HTR-8/SVneo (cell line): ENCODE results near the gene DLGAP4.
"Not testable (repeated sequence)": the region's sequence is repeated elsewhere in the genome, so short reads cannot be mapped to it uniquely, and the experiment has no call there.

ENCODE experiments used
- DNase-seq: peaks from one replicate; pipeline ENCODE4 v3.0.0; 2011; ENCODE audit warnings: low spot score, mixed read lengths; ENCODE audit not compliant: insufficient read length
- FAIRE-seq: peaks from 2 replicates; lab custom pipeline; 2011; peaks lifted over from hg19 to GRCh38; lab: Jason Lieb, UNC

Gene DLGAP4

DNA sequence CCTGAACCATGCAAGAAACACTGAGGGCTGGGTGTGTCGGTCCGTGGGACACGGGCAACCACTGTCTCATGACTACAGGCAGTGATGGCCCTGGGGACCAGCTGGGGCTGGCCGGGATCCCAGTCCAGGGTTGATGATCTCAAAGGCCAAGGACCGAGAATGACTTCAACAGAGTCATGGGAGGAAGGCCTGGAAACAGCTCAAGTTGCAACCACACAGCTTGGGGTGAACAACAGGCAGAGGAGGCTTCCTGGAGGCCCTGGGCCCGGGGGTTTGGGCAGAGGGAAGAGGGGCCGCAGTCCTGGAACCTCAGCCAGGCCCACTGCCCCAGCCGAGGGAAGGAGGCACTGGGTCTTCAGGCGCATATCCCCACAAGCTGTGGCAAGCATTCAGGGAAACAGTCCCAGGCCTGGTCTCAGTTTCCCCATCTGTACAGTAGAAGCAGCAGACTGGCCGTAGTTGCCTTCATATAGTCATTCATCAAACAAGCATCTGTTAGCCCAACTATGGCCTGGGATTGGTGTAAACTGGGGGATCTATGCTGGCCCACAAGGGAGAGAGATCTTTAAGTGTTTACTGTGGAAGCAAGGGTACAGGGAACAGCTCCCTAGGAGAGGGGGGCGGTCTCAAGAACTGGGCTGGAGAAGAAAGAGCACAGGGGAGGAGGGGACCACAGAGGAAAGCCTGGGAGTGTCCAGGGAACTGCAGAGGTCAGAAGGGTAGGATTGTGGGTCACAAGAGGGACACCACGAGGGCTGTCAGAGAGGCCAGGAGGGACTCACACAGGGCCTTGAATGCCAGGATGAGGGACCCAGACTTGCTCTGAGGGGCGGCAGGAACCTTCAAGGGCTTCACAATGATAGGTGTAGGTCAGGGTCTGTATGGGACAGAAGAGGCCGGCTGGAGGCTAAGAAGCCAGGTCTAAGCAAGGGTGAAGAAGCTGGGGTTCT lies 237.3 kb downstream of the DLGAP4 start:
- DNase-seq (no peak), FAIRE-seq (peak; percentile 76)

DNA sequence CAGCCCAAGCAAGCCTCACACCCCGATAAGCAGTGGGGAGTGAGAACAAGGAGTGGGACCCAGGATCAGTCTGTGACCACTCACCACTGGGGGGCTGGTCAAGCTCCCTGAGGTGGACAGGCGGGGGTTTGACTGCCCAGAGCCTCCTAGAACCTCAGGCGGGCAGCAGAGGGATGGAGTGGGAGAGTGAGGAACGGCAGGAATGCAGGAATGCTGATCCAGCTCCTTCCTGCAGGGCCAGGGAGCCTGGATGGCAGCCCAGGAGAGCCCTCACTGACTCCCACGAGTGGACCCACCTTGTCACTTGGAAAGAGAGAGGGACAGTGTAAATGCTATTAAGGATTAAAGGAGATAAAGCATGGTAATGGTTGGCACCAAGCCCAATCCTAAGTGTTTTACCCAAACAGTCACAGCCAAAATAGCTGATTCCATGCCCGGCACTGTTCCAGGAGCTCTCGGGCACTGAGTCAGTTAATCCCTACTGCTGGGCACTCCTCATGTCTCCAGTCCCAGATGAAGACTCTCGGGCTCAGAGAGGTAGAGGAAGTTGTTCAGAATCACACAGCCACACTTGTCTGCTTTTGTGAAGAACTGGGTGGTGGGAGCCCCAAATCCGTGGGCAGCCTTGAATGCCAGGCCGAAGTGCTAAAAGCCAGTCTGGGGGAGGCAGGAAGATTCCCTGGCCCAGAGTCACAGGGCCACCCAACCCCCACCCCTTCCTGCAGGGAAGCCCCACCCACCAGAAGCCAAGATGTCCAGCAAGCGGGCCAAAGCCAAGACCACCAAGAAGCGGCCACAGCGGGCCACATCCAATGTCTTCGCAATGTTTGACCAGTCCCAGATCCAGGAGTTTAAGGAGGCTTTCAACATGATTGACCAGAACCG lies 238.2 kb downstream of the DLGAP4 start:
- DNase-seq: no peak

DNA sequence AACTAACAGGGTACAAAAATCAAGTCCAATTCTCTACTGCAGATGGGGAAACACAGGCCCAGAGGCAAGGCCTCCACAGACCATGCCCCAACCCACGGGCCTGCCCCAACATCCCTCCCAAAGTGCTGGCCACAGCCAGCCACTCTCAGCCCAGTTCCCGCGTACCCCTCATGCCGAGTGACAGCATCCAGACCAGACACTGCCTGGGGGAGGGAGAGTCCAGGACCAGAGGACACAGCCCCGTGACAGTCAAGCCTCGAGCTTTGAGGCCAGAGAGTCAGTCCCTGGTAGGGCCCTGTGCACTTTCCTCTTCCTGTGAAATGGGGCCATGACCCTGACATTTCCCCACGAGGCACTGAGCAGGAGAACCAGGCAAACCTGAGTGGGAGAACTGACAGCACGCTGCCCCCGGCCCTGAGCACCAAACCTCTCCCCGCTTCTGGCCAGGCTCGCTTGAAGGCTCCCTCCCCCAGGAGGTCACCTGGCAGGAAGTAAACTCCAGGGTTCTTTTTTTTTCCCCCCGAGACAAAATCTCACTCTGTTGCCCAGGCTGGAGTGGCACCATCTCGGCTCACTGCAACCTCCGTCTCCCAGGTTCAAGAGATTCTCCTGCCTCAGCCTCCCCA lies 240.1 kb downstream of the DLGAP4 start:
- peak; percentile 28 for FAIRE-seq
- DNase-seq: no peak

More for the DNA sequence above, 238.2 kb downstream of the DLGAP4 start:
- FAIRE-seq: peak; percentile 72

DNA sequence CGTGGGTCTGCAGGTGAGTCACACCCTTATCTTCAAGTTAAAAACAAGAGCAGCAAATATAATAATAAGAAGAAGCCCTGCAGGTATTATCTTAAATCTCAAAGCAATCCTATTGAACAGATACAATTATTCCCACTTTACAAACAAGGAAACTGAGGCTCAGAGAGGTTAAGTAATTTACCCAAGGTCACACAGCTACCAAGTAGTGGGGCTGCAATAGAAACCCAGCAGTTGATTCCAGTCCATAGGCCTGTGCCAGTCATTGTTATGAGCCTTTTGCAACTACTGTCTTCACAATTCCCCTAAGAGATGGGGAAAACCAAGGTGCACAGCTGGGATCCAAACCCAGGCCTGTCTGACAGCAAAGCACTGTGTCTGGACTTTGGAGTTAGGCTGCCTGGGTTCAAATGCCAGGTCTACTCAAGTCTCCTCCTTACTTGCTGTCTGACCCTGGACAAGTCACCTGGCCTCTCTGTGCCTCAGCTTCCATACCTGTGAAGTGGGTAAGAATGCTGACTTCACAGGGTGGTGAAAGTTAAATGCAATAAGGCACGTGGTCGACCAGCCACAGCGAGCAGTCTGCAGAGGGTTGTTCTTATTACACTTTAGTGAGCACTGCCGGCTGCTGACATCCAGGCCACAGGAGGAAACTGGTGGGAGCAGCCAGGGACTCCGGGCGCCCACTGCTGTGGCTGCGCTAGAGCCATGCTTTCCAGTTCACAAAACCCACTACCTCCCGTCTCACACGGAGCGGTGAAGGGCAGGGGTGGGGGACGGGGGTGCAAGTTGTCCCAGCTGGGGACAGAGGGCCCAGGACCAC lies 241.3 kb downstream of the DLGAP4 start:
- DNase-seq (no peak), FAIRE-seq (peak; percentile 31)

DNA sequence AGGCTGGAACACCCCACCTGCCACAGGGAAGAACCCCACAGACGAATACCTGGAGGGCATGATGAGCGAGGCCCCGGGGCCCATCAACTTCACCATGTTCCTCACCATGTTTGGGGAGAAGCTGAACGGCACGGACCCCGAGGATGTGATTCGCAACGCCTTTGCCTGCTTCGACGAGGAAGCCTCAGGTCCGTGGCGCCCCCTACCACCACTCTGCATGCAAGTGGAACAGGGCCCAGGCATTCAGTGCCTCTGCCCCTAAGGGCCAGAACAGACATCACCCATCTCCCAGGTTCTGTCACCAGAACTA lies 241.8 kb downstream of the DLGAP4 start:
- DNase-seq: no peak
- peak; percentile 84 for FAIRE-seq

DNA sequence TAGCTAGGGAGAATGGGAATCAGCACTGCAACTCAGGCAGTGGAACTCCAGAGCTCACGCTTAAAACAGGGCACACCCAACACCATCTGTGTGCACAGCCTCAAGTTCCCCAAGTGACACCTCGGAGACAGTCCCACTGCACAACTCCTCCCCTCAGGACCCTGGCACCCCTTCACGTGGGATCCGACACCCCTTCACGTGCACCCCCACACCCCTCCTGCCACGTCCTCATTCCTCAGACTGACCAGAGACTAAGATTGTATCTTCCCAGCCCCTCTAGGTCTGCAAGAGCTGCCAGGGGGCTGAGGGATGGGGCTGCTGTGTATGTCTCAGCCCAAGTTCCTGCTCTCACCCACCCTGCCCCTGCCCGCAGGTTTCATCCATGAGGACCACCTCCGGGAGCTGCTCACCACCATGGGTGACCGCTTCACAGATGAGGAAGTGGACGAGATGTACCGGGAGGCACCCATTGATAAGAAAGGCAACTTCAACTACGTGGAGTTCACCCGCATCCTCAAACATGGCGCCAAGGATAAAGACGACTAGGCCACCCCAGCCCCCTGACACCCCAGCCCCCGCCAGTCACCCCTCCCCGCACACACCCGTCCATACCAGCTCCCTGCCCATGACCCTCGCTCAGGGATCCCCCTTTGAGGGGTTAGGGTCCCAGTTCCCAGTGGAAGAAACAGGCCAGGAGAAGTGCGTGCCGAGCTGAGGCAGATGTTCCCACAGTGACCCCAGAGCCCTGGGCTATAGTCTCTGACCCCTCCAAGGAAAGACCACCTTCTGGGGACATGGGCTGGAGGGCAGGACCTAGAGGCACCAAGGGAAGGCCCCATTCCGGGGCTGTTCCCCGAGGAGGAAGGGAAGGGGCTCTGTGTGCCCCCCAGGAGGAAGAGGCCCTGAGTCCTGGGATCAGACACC lies 242.8 kb downstream of the DLGAP4 start:
- DNase-seq: no peak

DNA sequence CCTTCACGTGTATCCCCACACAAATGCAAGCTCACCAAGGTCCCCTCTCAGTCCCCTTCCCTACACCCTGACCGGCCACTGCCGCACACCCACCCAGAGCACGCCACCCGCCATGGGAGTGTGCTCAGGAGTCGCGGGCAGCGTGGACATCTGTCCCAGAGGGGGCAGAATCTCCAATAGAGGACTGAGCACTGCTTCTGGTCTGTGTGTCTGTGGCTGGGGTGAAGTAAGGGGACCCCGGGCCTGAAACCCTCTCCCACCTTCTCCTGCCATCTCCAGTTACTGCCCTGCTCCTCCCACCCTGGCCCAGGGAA lies 243.4 kb downstream of the DLGAP4 start:
- FAIRE-seq: peak; percentile 28
- no peak for DNase-seq

More for the DNA sequence above, 242.8 kb downstream of the DLGAP4 start:
- FAIRE-seq: peak; percentile 44

DNA sequence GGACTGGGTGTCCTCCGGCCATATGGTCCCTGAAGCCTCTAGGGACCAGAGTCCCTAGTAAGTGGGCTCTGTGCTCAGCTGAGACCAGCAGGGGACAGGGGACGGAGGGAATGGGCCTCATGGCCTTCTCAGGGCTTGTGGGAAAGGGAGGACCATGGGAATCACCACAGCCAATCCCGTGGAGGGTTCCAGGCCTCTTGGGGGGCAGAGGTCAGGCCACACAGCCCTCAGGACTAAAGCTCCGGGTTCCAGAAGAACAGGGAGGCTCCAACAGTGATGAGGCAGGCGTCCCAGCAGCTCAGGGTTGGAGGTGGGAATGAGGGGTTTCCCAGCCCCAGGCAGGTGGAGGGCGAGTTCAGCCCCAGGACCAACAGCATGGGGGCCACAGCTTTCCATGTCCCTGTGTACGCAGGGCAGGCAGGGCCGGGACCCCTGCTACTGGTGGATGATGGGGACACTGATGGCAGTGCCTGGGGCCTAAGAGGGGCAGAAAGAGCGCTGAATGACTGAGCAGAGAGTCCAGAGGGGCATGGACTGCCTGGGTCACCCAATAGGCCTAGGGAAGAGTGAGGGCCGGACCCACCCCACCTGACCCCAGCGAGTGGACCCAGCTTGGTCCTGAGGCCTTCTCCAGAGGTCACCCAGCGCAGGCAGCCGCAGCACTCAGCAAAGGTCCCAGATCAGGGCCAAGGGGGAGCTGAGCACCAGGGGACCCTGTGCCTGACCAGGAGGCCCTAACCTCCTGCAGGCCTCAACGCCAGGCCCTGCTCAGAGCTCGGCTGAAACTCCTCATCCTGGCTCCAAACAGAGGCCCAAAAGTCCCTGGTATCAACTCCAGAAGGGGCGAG lies 244.0 kb downstream of the DLGAP4 start:
- peak; percentile 28 for FAIRE-seq
- no peak for DNase-seq

DNA sequence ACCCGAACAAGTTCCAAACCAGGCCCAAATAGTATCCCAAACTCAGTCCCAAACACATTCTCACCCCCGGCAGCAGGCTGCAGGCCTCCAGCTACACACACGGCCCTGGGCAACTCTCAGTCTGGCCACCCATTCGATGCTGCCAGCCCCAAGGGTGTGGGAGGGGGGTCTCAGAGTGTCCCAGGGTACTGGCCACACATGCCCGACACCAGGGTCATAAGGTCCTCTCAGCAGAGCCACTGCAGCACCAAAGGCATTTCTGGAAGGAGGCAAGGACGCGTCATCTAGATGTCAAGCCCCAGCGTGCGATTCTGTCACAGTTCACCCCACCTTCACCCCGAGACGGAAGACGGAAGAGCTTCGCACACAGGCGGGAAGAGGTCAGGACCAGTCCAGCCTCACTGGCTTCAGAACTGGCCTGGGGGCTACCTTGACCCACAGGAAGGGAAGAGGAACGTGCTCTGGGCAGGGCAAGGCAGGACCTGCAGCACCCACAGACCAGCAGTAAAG lies 244.7 kb downstream of the DLGAP4 start:
- FAIRE-seq (peak; percentile 88), DNase-seq (no peak)

DNA sequence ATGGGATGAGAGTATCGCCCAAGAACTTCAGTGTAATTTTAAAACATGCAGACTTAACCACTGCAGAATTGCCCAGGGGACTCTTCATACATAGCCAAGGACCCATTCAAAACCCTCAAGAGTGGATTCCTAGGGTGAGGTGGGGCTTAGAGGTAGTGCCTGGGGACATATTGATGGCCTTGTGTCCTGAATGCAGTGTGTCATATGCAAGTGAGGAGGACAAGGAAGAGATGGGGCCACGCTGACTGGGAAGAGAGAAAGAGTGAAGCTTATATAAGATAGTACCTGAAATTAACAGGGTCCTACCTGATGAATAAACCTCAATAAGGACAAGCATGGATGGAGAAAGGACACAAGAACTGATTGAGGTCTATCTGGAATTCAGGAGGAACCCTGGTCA lies 249.1 kb downstream of the DLGAP4 start:
- no peak for FAIRE-seq
- DNase-seq: no peak

DNA sequence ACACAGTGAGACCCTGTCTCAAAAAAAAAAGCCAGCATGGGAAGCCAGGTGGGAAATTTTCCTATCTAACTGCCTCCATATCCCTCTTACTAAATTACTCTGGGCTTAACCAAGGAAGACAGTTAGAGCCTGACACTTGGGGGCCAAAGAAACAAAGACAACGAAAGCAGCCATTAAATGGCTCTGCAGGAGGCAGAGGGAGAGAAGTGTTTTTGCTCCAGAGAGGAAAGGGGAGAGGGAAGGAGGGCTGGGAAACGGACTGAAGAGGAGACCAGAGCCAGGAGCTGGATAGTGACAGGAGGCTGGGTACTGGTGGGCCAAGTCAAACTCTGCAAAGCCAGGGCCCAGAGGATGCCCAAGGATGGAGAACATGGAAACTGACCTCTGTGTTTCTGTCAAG lies 256.6 kb downstream of the DLGAP4 start:
- no peak for DNase-seq
- FAIRE-seq: no peak

DNA sequence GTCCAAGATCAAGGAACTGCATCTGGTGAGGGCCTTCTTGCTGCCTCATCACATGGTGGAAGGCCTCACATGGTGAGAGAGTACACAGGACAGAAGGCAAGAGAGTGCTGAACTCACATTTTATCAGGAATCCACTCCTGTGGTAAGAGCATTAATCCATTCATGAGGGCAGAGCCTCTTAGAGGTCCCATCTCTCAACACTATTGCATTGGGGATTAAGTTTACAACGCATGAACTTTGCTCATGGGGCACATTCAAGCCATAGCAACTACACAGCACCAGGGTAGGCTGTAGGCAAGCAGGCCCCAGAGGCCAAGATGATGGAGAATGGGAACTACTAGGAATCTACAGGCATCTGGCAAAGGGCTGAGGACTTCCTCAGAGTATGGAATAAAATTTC lies 257.2 kb downstream of the DLGAP4 start:
- DNase-seq (no peak), FAIRE-seq (no peak)

DNA sequence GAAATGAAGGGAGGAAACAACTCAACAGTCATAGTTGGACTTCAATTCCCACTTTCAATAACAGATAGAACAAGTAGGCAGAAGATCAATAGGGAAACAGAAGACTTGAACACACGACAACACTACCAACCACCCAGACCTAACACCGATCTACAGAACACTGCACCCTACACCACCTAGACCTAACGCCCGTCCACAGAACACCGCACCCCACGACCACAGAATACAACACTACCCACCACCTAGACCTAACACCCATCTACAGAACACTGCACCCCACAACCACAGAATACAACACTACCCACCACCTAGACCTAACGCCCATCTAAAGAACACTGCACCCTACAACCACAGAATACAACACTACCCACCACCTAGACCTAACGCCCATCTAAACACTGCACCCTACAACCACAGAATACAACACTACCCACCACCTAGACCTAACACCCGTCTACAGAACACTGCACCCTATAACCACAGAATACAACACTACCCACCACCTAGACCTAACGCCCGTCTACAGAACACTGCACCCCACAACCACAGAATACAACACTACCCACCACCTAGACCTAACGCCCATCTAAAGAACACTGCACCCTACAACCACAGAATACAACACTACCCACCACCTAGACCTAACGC lies 258.1 kb downstream of the DLGAP4 start:
- not testable (repeated sequence) for DNase-seq
- peak; percentile 16 for FAIRE-seq

DNA sequence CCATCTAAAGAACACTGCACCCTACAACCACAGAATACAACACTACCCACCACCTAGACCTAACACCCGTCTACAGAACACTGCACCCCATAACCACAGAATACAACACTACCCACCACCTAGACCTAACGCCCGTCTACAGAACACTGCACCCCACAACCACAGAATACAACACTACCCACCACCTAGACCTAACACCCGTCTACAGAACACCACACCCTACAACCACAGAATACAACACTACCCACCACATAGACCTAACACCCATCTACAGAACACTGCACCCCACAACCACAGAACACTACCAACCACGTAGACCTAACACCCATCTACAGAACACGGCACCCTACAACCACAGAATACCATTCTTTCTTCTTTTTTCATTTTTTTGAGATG lies 258.6 kb downstream of the DLGAP4 start:
- FAIRE-seq, DNase-seq: not testable (repeated sequence)

DNA sequence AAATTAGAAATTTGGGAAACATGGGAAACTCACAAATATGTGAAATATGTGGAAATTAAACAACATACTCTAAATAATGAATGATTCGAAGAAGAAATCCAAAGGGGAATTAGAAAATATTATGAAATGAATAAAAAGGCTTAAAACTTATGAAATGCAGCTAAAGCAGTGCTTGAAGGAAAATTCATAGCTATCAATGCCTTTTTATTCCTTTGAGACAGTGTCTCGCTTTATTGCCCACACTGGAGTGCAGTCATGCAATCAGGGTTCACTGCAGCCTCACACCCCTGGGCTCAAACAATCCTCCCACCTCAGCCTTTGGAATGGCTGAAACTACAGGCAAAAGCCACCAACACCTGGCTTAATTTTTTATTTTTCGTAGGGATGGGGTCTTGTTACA lies 259.4 kb downstream of the DLGAP4 start:
- no peak for FAIRE-seq

DNA sequence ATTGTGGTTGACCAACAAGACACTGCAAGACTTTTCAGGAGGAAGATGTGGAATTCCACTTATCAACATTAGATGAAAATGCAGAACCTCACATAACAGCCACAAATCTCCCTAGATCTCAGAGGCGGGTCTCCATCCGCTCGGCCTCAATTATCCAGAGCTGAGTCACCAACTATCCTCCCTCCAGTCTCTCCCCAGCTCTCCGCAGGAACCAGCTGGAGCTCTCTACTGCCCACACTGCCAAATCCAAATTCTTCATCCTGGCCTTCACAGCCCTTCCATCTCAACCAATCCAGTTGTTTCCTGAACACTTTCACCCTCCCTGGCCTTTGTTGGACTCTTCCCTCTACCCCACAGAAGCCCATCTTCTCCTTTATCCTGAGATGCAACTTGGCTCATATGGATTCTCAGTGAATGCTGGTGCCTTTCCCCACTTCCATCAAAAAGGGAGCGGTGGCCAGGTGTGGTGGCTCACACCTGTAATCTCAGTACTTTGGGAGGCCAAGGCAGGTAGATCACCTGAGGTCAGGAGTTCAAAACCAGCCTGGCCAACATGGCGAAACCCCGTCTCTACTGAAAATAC lies 263.8 kb downstream of the DLGAP4 start:
- DNase-seq: peak; percentile 81

More for the DNA sequence above, 259.4 kb downstream of the DLGAP4 start:
- DNase-seq: no peak

More for the DNA sequence above, 263.8 kb downstream of the DLGAP4 start:
- peak; percentile 77 for FAIRE-seq
